Stomach (tissue), 9 donors: ENCODE data around the gene TNFRSF14. TPM values are rescaled to one million over a fixed set of nuclear protein-coding genes. Genes with fewer than 3 reads are reported as not detected.
A peak's percentile ranks its signal among the peaks of the same experiment; 100 is the strongest.

ENCODE experiments used
- DNase-seq, 2 donors: peaks; one replicate each; pipeline versions ENCODE4 v3.0.0 to v3.0.0-alpha.2; 2013 to 2019
- H3K27ac ChIP-seq, 5 donors: fragments of 200-600 bp in 4 of 5; sonication (generic) in 4 of 5; one replicate each; pipeline ENCODE4 v1.5.1; 2013 to 2019; ENCODE audit warnings: mild to moderate bottlenecking in 1 of 5, moderate library complexity in 1 of 5
- H3K27me3 ChIP-seq, 3 donors: fragments of 200-600 bp; sonication (generic); one replicate each; pipeline ENCODE4 v1.5.1; 2017 to 2019; ENCODE audit warnings: mixed run types in 1 of 3
- H3K36me3 ChIP-seq, 4 donors: fragments of 200-600 bp; sonication (generic); 1 replicate in 3 of 4; 2 replicates in 1 of 4; pipeline ENCODE4 v1.5.1; 2016 to 2019
- H3K4me1 ChIP-seq, 4 donors: fragments of 200-600 bp; sonication (generic); one replicate each; pipeline ENCODE4 v1.5.1; 2016 to 2019
- H3K4me3 ChIP-seq, 4 donors: fragments of 200-600 bp; sonication (generic) in 3 of 4; one replicate each; pipeline ENCODE4 v1.5.1; 2016 to 2019; ENCODE audit warnings: mild to moderate bottlenecking in 1 of 4
- H3K9me3 ChIP-seq, 4 donors: fragments of 200-600 bp; sonication (generic); one replicate each; pipeline ENCODE4 v1.5.1; 2016 to 2019
- CTCF ChIP-seq, 7 experiments: fragments of 450-650 bp in 4 of 7; fragments of 200-600 bp in 3 of 7; sonication (generic) in 3 of 7; IDR thresholded peaks; one replicate each; pipeline ENCODE4 v1.5.1; 2016 to 2019; ENCODE audit warnings: antibody characterized with exemption in 7 of 7, control low read depth in 2 of 7, mild to moderate bottlenecking in 1 of 7
- EP300 ChIP-seq: sonication (generic); formaldehyde crosslinking; IDR thresholded peaks from one replicate; pipeline ENCODE4 v1.6.1; 2017; ENCODE audit warnings: antibody characterized with exemption
- POLR2A ChIP-seq, 4 donors: fragments of 450-650 bp; IDR thresholded peaks; one replicate each; pipeline ENCODE4 v1.6.1; 2016; ENCODE audit warnings: antibody characterized with exemption in 4 of 4, control low read depth in 2 of 4, mild to moderate bottlenecking in 1 of 4, moderate library complexity in 1 of 4
- POLR2AphosphoS5 ChIP-seq, 3 donors: sonication (generic); formaldehyde crosslinking; IDR thresholded peaks; one replicate each; pipeline ENCODE4 v1.6.1; 2016; ENCODE audit warnings: antibody characterized with exemption in 3 of 3
- WGBS, 5 donors: extraction: QIAGEN DNeasy Blood & Tissue Kit in 3 of 5; methylation state at CpG; one replicate each; pipeline versions ENCODE4 v1.1.5 to v1.1.7; 2013 to 2018; 5-methylcytosine and 5-hydroxymethylcytosine counted together
- intact Hi-C: fragments of 100-400 bp; cut with DNase I; formaldehyde crosslinking; loops from one replicate; pipeline ENCODE4 v1.15.1; 2023; ENCODE audit warnings: low total_unique reads
- polyA plus RNA-seq, 3 donors: library from polyadenylated mRNA; stranded (reverse); fragments of 200-250 nt; gene quantifications; one replicate each; pipeline ENCODE4 v1.2.3, GENCODE V29; 2013
- total RNA-seq, 5 donors: library from RNA; depleted of rRNA; stranded (reverse); fragments of >200 nt; gene quantifications; one replicate each; pipeline versions ENCODE4 v1.1.0 to v1.2.3, GENCODE V29; 2014 to 2016
- donor health status: healthy with polysubstance abuse.
- donor health status: Bipolar disorder and iron deficiency.
- donor health status: healthy.

Gene TNFRSF14
- total and polyA plus RNA-seq, 8 donors: 33.2 to 413 (median 103) TPM

GRCh38 chr1:2544875-2545640 is 11.1 kb upstream of the TNFRSF14 start:
- no peaks in the 10 kb centered on the region for H3K36me3 ChIP-seq
- H3K4me3 ChIP-seq: peak overlapping the region in 1 of 4 donors; percentile 67
- WGBS, 5 donors: 35 to 66% (median 45%) methylated on average over 13 to 19 of the region's 19 CpGs
- TF ChIP-seq EP300 (no peak), POLR2A (IDR thresholded peaks at IDR 0.05) (no peak), POLR2AphosphoS5 (IDR thresholded peaks at IDR 0.05) (no peak), CTCF (IDR thresholded peaks at IDR 0.05) (no peak)
- no peaks in the 10 kb centered on the region for H3K9me3 ChIP-seq
- peaks cover 63 to 83% (median 75%) of the 10 kb centered on the region in 4 donors for H3K4me1 ChIP-seq
- peak in 1 of 2 donors; percentile 36 for DNase-seq
- peaks cover 0 to 58% (median 8%) of the 10 kb centered on the region in 3 donors for H3K27me3 ChIP-seq
- peak overlapping the region; percentile 80 to 98 (median 97) for H3K27ac ChIP-seq
- intact Hi-C loops: loop anchor here (5.0 to 10.0 kb wide), 2 partner anchors 100 to 133 kb away; partner anchors contain the start of gene PEX10

- WGBS, 5 donors: 2 to 6% (median 4%) methylated on average over 28 to 42 of the region's 43 CpGs
- intact Hi-C loops: loop anchor here (10.0 kb wide), 1 partner anchor 99 kb away; no protein-coding TSS in a partner anchor
- no peaks in the 10 kb centered on the region for H3K36me3 ChIP-seq
- peaks cover 0 to 49% (median 2%) of the 10 kb centered on the region in 3 donors for H3K27me3 ChIP-seq
- peak overlapping the region; percentile 52 to 67 (median 54) for H3K4me3 ChIP-seq
- TF ChIP-seq POLR2AphosphoS5 (IDR thresholded peaks at IDR 0.05) (peak in 2 of 3 donors; percentile 78 to 83), EP300 (no peak)
- no peaks in the 10 kb centered on the region for H3K9me3 ChIP-seq
- H3K27ac ChIP-seq: peak overlapping the region; percentile 92 to 98 (median 97)
- peaks cover 58 to 83% (median 73%) of the 10 kb centered on the region in 4 donors for H3K4me1 ChIP-seq
- peak; percentile 94 to 96 for DNase-seq
These were observed 10.2 kb upstream of the TNFRSF14 start for GRCh38 chr1:2545754-2546514.

- peak; percentile 89 to 96 for DNase-seq
- H3K36me3 ChIP-seq: no peaks in the 10 kb centered on the region
- H3K27me3 ChIP-seq: peaks cover 0 to 42% (median 0%) of the 10 kb centered on the region in 3 donors
- H3K4me1 ChIP-seq: peaks cover 57 to 78% (median 69%) of the 10 kb centered on the region in 4 donors
- peak in 2 of 7 experiments; percentile 6 to 25 for TF ChIP-seq CTCF (IDR thresholded peaks at IDR 0.05)
- TF ChIP-seq POLR2AphosphoS5 (IDR thresholded peaks at IDR 0.05): peak; percentile 56 to 88 (median 83)
- no peak for TF ChIP-seq POLR2A (IDR thresholded peaks at IDR 0.05)
- WGBS, 5 donors: 0 to 1% (median 1%) methylated on average over 18 to 52 of the region's 52 CpGs
- no peaks in the 10 kb centered on the region for H3K9me3 ChIP-seq
- peak overlapping the region; percentile 92 to 98 (median 97) for H3K27ac ChIP-seq
- H3K4me3 ChIP-seq: peak overlapping the region; percentile 52 to 67 (median 54)
- intact Hi-C loops: loop anchor here (10.0 kb wide), 1 partner anchor 98 kb away; no protein-coding TSS in a partner anchor
These were observed 9.5 kb upstream of the TNFRSF14 start for GRCh38 chr1:2546515-2547209.

- Histone ChIP-seq H3K36me3 (no peaks in the 10 kb centered on the region), H3K4me3 (peak overlapping the region; percentile 52 to 67 (median 54)), H3K9me3 (no peaks in the 10 kb centered on the region), H3K27me3 (peaks cover 0 to 34% (median 0%) of the 10 kb centered on the region in 3 donors), H3K27ac (peak overlapping the region; percentile 92 to 98 (median 97)), H3K4me1 (peaks cover 57 to 75% (median 67%) of the 10 kb centered on the region in 4 donors)
- 6 to 11% (median 9%) methylated on average over 16 to 27 of the region's 27 CpGs for WGBS, 5 donors
- intact Hi-C loops: loop anchor here (10.0 kb wide), 1 partner anchor 97 kb away; no protein-coding TSS in a partner anchor
- TF ChIP-seq CTCF (IDR thresholded peaks at IDR 0.05): no peak
- TF ChIP-seq POLR2A (IDR thresholded peaks at IDR 0.05): no peak
- no peak for TF ChIP-seq POLR2AphosphoS5 (IDR thresholded peaks at IDR 0.05)
- no peak for TF ChIP-seq EP300
- no peak for DNase-seq
These were observed 8.7 kb upstream of the TNFRSF14 start for GRCh38 chr1:2547210-2548067.
